ENCODE data around the gene RSPO3. TPM values are rescaled to one million over a fixed set of nuclear protein-coding genes. Genes with fewer than 3 reads are reported as not detected.

RSPO3 gene
- total RNA-seq, 1 experiment from 2014 or later: 0.11 TPM

GRCh38 chr6:127243501-127243900 is 125.0 kb downstream of the RSPO3 start:
- no peaks in the 10 kb centered on the region for H3K27me3 Mint-ChIP-seq (ENCODE audit: insufficient read depth, unreplicated experiment)
- no peak overlapping the region for H3K27ac Mint-ChIP-seq (ENCODE audit: unreplicated experiment)

More at GRCh38 chr6:127243501-127243900, 125.0 kb downstream of the RSPO3 start:
- ChIA-PET CTCF (no interaction called here), POLR2A (no interaction called here)
- Mint-ChIP-seq H3K9me3 (ENCODE audit: unreplicated experiment) (no peaks in the 10 kb centered on the region), H3K36me3 (ENCODE audit: insufficient read depth, unreplicated experiment) (no peaks in the 10 kb centered on the region), H3K4me1 (ENCODE audit: low read depth, unreplicated experiment) (no peaks in the 10 kb centered on the region), H3K4me3 (ENCODE audit: unreplicated experiment) (no peak overlapping the region)
- Histone ChIP-seq H3K4me3 (ENCODE audit: low read depth, low read length) (no peak overlapping the region), H3K27me3 (replicated peaks; ENCODE audit: control insufficient read depth, insufficient read depth, low read length) (no peaks in the 10 kb centered on the region), H3K36me3 (ENCODE audit: control insufficient read depth, insufficient read depth, low read length) (no peaks in the 10 kb centered on the region), H3K4me1 (no peaks in the 10 kb centered on the region), H3K9me3 (no peaks in the 10 kb centered on the region)
- no peak for TF ChIP-seq CTCF (IDR thresholded peaks at IDR 0.05; ENCODE audit: insufficient read depth in 1 of 2, low read depth in 1 of 2, low read length in 1 of 2, severe bottlenecking in 1 of 2, unreplicated experiment in 1 of 2)
- BruUV-seq (replicated peaks): no TSS peak
- intact Hi-C loops (cut with micrococcal nuclease; ENCODE audit: unreplicated experiment): no loop called here
- no peak for DNase-seq

Other genes with a start within 250 kb of the RSPO3 start
- 31.3 and 35.1 TPM in 2 replicates for gene RNF146, start 148.2 kb downstream of the RSPO3 start, total RNA-seq (2022)
- 72.7 and 77.5 TPM in 2 replicates for gene ECHDC1, start 224.9 kb downstream of the RSPO3 start, total RNA-seq (2022)